Keratinocyte (primary cell): ENCODE measurements around the gene NKX6-1. TPM values are rescaled to one million over a fixed set of nuclear protein-coding genes. Genes with fewer than 3 reads are reported as not detected.

ENCODE experiments used
- DNase-seq: peaks from one replicate; pipeline ENCODE4 v3.0.0-alpha.2; 2011; ENCODE audit warnings: low read depth, missing footprints, low spot score
- FAIRE-seq: peaks from 2 replicates; lab custom pipeline; 2011; peaks lifted over from hg19 to GRCh38; lab: Jason Lieb, UNC
- H2AFZ ChIP-seq: 2 replicates; pipeline ENCODE4 v1.6.0; 2012; ENCODE audit warnings: low read length, control low read depth, inconsistent platforms; ENCODE audit not compliant: control insufficient read depth
- H3K27ac ChIP-seq: 2 replicates; pipeline ENCODE4 v1.5.1; 2011; ENCODE audit warnings: low read length; ENCODE audit not compliant: control insufficient read depth, insufficient read depth
- H3K27me3 ChIP-seq: 3 replicates; pipeline ENCODE4 v1.6.0; 2011; ENCODE audit warnings: low read length; ENCODE audit not compliant: control insufficient read depth, insufficient read depth; ENCODE audit errors: extremely low read depth
- H3K36me3 ChIP-seq, 2 experiments: 2 replicates in 1 of 2; 3 replicates in 1 of 2; pipeline ENCODE4 v1.5.1; 2011; ENCODE audit warnings: low read length in 2 of 2, mild to moderate bottlenecking in 1 of 2; ENCODE audit not compliant: control insufficient read depth in 2 of 2, insufficient read depth in 2 of 2; ENCODE audit errors: extremely low read depth in 1 of 2
- H3K4me1 ChIP-seq: 3 replicates; pipeline ENCODE4 v1.5.1; 2011; ENCODE audit warnings: low read length; ENCODE audit not compliant: control insufficient read depth, insufficient read depth; ENCODE audit errors: extremely low read depth
- H3K4me2 ChIP-seq: 3 replicates; pipeline ENCODE4 v1.6.0; 2011; ENCODE audit warnings: low read depth, low read length; ENCODE audit not compliant: control insufficient read depth, insufficient read depth; ENCODE audit errors: extremely low read depth
- H3K4me3 ChIP-seq, 3 experiments: fragments of 200-600 bp in 1 of 3; sonication (generic) in 1 of 3; 2 replicates in 2 of 3; 3 replicates in 1 of 3; pipeline ENCODE4 v1.5.1; 2011 to 2016; ENCODE audit warnings: low read length in 3 of 3, mild to moderate bottlenecking in 3 of 3, control low read depth in 2 of 3, inconsistent platforms in 1 of 3, low read depth in 1 of 3, mixed read lengths in 1 of 3, mixed run types in 1 of 3, moderate library complexity in 1 of 3; ENCODE audit not compliant: control insufficient read depth in 2 of 3, insufficient read depth in 2 of 3; ENCODE audit errors: extremely low read depth in 1 of 3
- H3K79me2 ChIP-seq: 2 replicates; pipeline ENCODE4 v1.6.0; 2012; ENCODE audit warnings: low read length; ENCODE audit not compliant: control insufficient read depth, insufficient read depth
- H3K9ac ChIP-seq: 3 replicates; pipeline ENCODE4 v1.6.0; 2011; ENCODE audit warnings: low read length; ENCODE audit not compliant: control insufficient read depth, insufficient read depth; ENCODE audit errors: extremely low read depth
- H3K9me1 ChIP-seq: 3 replicates; pipeline ENCODE4 v1.6.0; 2011; ENCODE audit warnings: low read length; ENCODE audit not compliant: control insufficient read depth, insufficient read depth; ENCODE audit errors: extremely low read depth
- H3K9me3 ChIP-seq: 2 replicates; pipeline ENCODE4 v1.5.1; 2012; ENCODE audit warnings: low read depth, low read length; ENCODE audit not compliant: control insufficient read depth
- H4K20me1 ChIP-seq: 3 replicates; pipeline ENCODE4 v1.6.0; 2011; ENCODE audit warnings: low read length; ENCODE audit not compliant: control insufficient read depth, insufficient read depth; ENCODE audit errors: extremely low read depth
- EZH2 ChIP-seq: IDR thresholded peaks from one replicate; pipeline ENCODE4 v1.6.1; 2012; ENCODE audit warnings: inconsistent platforms, mild to moderate bottlenecking, low read length, moderate library complexity
- dilution Hi-C: fragments of 300-500 bp; cut with MboI; formaldehyde crosslinking; loops from one replicate; pipeline ENCODE4 v1.7.0; 2020; ENCODE audit warnings: low sequenced_read_pairs; ENCODE audit not compliant: extremely low pct_ligation_motif_present
- polyA plus RNA-seq, 5 experiments: library from polyadenylated mRNA; depleted of rRNA in 3 of 5; stranded (reverse) in 3 of 5; stranded (forward) in 1 of 5; unstranded in 1 of 5; fragments of >200 nt; gene quantifications; 1 replicate in 1 of 5; 2 replicates in 3 of 5; 3 replicates in 1 of 5; pipeline versions ENCODE4 v1.2.1 to v1.2.3, GENCODE V29; 2011 to 2012; ENCODE audit warnings: missing spikeins in 2 of 5, low read depth in 1 of 5, low replicate concordance in 1 of 5
- TF ChIP-seq, protein P1 (sequence below), 3 experiments: IDR thresholded peaks in 1 of 3; conservative IDR thresholded peaks in 1 of 3; optimal IDR thresholded peaks in 1 of 3; 2 replicates in 2 of 3; 3 replicates in 1 of 3; pipeline versions ENCODE3 to v1.5.1; 2011; ENCODE audit warnings: low read length in 3 of 3, mild to moderate bottlenecking in 3 of 3, moderate library complexity in 2 of 3, control low read depth in 1 of 3, inconsistent platforms in 1 of 3; ENCODE audit not compliant: insufficient read depth in 2 of 3; ENCODE audit errors: extremely low read depth in 1 of 3

Gene NKX6-1
- polyA plus RNA-seq, 1 donor (not counting 4 experiments of a cell fraction or from before 2014, with no cell fraction given), result not detected

DNA sequence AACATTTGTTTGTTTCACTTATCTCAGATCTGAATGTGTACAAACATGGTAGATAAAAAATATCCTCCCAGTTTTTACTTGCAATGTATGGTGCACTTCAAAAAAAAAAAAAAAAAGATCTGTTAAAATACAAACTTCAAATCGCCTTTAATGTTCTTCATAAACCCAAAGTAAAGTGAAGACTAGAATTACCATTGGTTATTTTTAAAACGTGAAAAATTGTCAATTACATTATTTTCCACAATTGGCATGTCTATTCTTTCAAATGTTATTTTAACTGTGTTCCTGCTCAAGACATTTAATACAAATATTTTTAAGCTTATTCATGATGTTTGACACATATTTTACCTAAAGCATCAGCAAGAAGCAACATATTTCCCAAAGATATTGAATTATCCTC is 5.0 kb downstream of the NKX6-1 start:
- no peak for FAIRE-seq

GRCh38 chr4:84493092-84493850 is 5.8 kb downstream of the NKX6-1 start:
- H3K36me3 ChIP-seq, result no peaks in the 10 kb centered on the region
- H3K9ac ChIP-seq, result no peak overlapping the region
- H4K20me1 ChIP-seq, result peaks cover 3% of the 10 kb centered on the region
- H3K27ac ChIP-seq, result no peak overlapping the region
- H3K4me2 ChIP-seq, result peak overlapping the region; percentile 22
- H3K4me1 ChIP-seq, result peaks cover 8% of the 10 kb centered on the region
- peaks cover 8% of the 10 kb centered on the region for H3K9me3 ChIP-seq
- peaks cover 93% of the 10 kb centered on the region for H3K27me3 ChIP-seq
- H3K4me3 ChIP-seq, result no peak overlapping the region
- DNase-seq (no peak), FAIRE-seq (no peak)
- no peaks in the 10 kb centered on the region for H3K9me1 ChIP-seq
- H3K79me2 ChIP-seq, result no peaks in the 10 kb centered on the region
- peak overlapping the region; percentile 13 for H2AFZ ChIP-seq
- dilution Hi-C loops, result no loop called here
- peak; percentile 76 for TF ChIP-seq EZH2
- TF ChIP-seq, protein P1, sequence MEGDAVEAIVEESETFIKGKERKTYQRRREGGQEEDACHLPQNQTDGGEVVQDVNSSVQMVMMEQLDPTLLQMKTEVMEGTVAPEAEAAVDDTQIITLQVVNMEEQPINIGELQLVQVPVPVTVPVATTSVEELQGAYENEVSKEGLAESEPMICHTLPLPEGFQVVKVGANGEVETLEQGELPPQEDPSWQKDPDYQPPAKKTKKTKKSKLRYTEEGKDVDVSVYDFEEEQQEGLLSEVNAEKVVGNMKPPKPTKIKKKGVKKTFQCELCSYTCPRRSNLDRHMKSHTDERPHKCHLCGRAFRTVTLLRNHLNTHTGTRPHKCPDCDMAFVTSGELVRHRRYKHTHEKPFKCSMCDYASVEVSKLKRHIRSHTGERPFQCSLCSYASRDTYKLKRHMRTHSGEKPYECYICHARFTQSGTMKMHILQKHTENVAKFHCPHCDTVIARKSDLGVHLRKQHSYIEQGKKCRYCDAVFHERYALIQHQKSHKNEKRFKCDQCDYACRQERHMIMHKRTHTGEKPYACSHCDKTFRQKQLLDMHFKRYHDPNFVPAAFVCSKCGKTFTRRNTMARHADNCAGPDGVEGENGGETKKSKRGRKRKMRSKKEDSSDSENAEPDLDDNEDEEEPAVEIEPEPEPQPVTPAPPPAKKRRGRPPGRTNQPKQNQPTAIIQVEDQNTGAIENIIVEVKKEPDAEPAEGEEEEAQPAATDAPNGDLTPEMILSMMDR (optimal IDR thresholded peaks at IDR 0.05 in 1 of 3, IDR thresholded peaks at IDR 0.05 in 1 of 3, conservative IDR thresholded peaks at IDR 0.05 in 1 of 3; ENCODE audit: extremely low read depth in 1 of 3, insufficient read depth in 2 of 3, low read length in 3 of 3), result peak in 1 of 3 experiments; percentile 3

More for the DNA sequence above, 5.0 kb downstream of the NKX6-1 start:
- Histone ChIP-seq H3K9me1 (no peaks in the 10 kb centered on the region), H4K20me1 (peaks cover 3% of the 10 kb centered on the region), H3K27me3 (peaks cover 93% of the 10 kb centered on the region), H3K4me2 (no peak overlapping the region), H2AFZ (no peak overlapping the region), H3K36me3 (no peaks in the 10 kb centered on the region), H3K79me2 (no peaks in the 10 kb centered on the region), H3K9ac (no peak overlapping the region), H3K4me1 (peaks cover 8% of the 10 kb centered on the region), H3K4me3 (no peak overlapping the region), H3K27ac (no peak overlapping the region), H3K9me3 (peaks cover 8% of the 10 kb centered on the region)
- DNase-seq, result no peak
- dilution Hi-C loops, result no loop called here
- TF ChIP-seq EZH2, result no peak
- TF ChIP-seq, protein P1 (optimal IDR thresholded peaks at IDR 0.05 in 1 of 3, IDR thresholded peaks at IDR 0.05 in 1 of 3, conservative IDR thresholded peaks at IDR 0.05 in 1 of 3; ENCODE audit: extremely low read depth in 1 of 3, insufficient read depth in 2 of 3, low read length in 3 of 3), result no peak
